Measurements from ENCODE around the gene ACOX1.

ACOX1 gene

DNA sequence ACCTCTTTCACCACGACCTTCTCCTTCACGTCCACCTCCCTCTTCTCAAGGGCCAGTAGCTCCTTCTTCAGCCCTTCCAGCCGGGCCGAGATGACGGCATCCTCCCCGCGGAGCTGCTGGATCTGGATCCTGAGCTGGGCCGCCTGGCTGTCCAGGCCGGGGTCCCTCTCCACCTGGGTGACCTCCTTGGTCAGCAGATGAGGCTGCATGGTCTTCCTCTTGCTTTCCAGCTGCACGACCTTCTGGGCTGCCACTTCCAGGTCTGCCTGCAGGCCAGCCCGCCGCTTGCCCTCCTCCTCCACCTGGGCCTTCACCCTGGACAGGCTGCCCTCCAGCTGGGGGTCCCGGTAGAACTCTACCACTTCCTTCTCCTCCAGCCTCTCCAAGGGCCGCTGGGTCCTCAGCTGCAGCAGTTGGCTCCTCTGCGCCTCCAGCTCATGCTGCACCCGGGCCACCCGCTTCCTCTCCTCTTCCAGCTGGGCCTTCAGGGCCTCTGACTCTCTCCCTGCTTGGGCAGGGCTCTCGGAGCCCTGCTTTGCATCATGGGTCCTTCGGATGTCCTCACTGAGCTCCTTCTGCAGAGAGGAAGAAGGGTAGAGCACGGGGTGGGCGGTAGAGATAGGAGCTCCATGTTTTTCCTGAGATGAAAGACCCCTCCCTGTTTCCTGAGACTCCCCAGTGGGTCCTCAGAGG lies 31.1 kb upstream of the ACOX1 start:
- DNase-seq (ENCODE audit: insufficient read length, low spot score) (no peak), FAIRE-seq (no peak)

GRCh38 chr17:76009447-76009846 lies 30.5 kb upstream of the ACOX1 start:
- TF ChIP-seq TAF1 (IDR thresholded peaks at IDR 0.05; ENCODE audit: low read depth, low read length), result no peak
- TF ChIP-seq POLR2A (IDR thresholded peaks at IDR 0.05; ENCODE audit: low read depth, low read length), result no peak
- TF ChIP-seq POU2F2 (IDR thresholded peaks at IDR 0.05; ENCODE audit: low read depth, low read length), result no peak
- no peak for TF ChIP-seq PAX5 (IDR thresholded peaks at IDR 0.05; ENCODE audit: insufficient read depth, low read length, severe bottlenecking)
- no peak for TF ChIP-seq SPI1 (IDR thresholded peaks at IDR 0.05; ENCODE audit: low read depth, low read length)
- TF ChIP-seq POLR2AphosphoS5 (IDR thresholded peaks at IDR 0.05; ENCODE audit: low read depth, low read length), result no peak
- DNase-seq (ENCODE audit: insufficient read length, low spot score), result no peak
- FAIRE-seq, result no peak

More for the DNA sequence above, 31.1 kb upstream of the ACOX1 start:
- TF ChIP-seq POLR2A (IDR thresholded peaks at IDR 0.05; ENCODE audit: low read depth, low read length) (no peak), POLR2AphosphoS5 (IDR thresholded peaks at IDR 0.05; ENCODE audit: low read depth, low read length) (no peak), POU2F2 (IDR thresholded peaks at IDR 0.05; ENCODE audit: low read depth, low read length) (no peak), SPI1 (IDR thresholded peaks at IDR 0.05; ENCODE audit: low read depth, low read length) (no peak), TAF1 (IDR thresholded peaks at IDR 0.05; ENCODE audit: low read depth, low read length) (no peak), PAX5 (IDR thresholded peaks at IDR 0.05; ENCODE audit: insufficient read depth, low read length, severe bottlenecking) (no peak)

DNA sequence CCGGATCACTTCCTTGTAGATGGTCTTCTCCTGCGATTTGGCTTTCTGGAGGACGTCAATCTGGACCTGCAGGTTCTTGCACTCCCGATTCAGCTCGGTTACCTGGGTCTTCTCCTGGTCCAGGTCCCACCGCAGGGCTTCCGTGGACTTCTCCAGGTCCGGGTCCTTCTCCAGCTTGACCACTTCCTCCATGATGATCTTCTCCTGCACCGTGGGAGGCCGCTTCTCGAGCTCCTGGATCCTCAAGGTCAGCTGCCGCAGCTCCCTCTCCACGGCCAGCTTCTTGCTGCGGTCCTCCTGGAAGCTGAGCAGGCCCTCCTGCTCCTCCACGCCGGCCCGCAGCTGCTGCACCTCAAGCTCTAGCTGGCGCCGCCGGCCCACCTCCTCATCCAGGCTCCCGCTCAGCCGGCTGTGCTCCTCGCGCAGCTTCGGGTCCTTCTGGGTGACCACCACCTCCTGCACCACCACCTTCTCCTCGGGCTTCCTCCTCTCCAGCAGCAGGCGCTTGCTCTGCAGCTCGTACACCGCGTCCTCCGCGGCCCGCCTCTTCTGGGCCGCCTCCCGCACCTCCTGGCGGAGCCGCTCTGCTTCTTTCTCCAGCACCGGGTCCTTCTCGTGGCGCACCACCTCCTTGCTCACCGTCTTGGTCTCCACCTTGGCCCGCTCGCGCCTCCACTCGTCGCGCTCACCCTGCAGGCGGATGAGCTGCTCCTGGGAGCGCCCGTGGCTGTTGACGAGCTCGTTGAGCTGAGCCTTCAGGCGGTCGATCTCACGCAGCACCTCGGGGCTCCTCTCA lies 29.9 kb upstream of the ACOX1 start:
- DNase-seq (ENCODE audit: insufficient read length, low spot score), result no peak
- TF ChIP-seq POLR2AphosphoS5 (IDR thresholded peaks at IDR 0.05; ENCODE audit: low read depth, low read length) (no peak), PAX5 (IDR thresholded peaks at IDR 0.05; ENCODE audit: insufficient read depth, low read length, severe bottlenecking) (no peak), POU2F2 (IDR thresholded peaks at IDR 0.05; ENCODE audit: low read depth, low read length) (no peak), TAF1 (IDR thresholded peaks at IDR 0.05; ENCODE audit: low read depth, low read length) (no peak), POLR2A (IDR thresholded peaks at IDR 0.05; ENCODE audit: low read depth, low read length) (no peak), SPI1 (IDR thresholded peaks at IDR 0.05; ENCODE audit: low read depth, low read length) (no peak)
- FAIRE-seq, result no peak

- TF ChIP-seq POLR2A (IDR thresholded peaks at IDR 0.05; ENCODE audit: low read depth, low read length) (no peak), POLR2AphosphoS5 (IDR thresholded peaks at IDR 0.05; ENCODE audit: low read depth, low read length) (no peak), POU2F2 (IDR thresholded peaks at IDR 0.05; ENCODE audit: low read depth, low read length) (no peak), TAF1 (IDR thresholded peaks at IDR 0.05; ENCODE audit: low read depth, low read length) (no peak)
- FAIRE-seq (no peak), DNase-seq (ENCODE audit: insufficient read length, low spot score) (no peak)
Observed at GRCh38 chr17:76008208-76008607, 29.2 kb upstream of the ACOX1 start.

- DNase-seq (ENCODE audit: insufficient read length, low spot score), result no peak
- no peak for FAIRE-seq
- TF ChIP-seq POU2F2 (IDR thresholded peaks at IDR 0.05; ENCODE audit: low read depth, low read length) (no peak), TAF1 (IDR thresholded peaks at IDR 0.05; ENCODE audit: low read depth, low read length) (no peak), POLR2A (IDR thresholded peaks at IDR 0.05; ENCODE audit: low read depth, low read length) (no peak), PAX5 (IDR thresholded peaks at IDR 0.05; ENCODE audit: insufficient read depth, low read length, severe bottlenecking) (no peak), POLR2AphosphoS5 (IDR thresholded peaks at IDR 0.05; ENCODE audit: low read depth, low read length) (no peak), SPI1 (IDR thresholded peaks at IDR 0.05; ENCODE audit: low read depth, low read length) (no peak)
Observed at GRCh38 chr17:76007850-76008165, 28.8 kb upstream of the ACOX1 start.

GRCh38 chr17:76007131-76007849 lies 28.3 kb upstream of the ACOX1 start:
- TF ChIP-seq POLR2AphosphoS5 (IDR thresholded peaks at IDR 0.05; ENCODE audit: low read depth, low read length) (no peak), PAX5 (IDR thresholded peaks at IDR 0.05; ENCODE audit: insufficient read depth, low read length, severe bottlenecking) (no peak), POLR2A (IDR thresholded peaks at IDR 0.05; ENCODE audit: low read depth, low read length) (no peak), SPI1 (IDR thresholded peaks at IDR 0.05; ENCODE audit: low read depth, low read length) (no peak), TAF1 (IDR thresholded peaks at IDR 0.05; ENCODE audit: low read depth, low read length) (no peak)
- FAIRE-seq (no peak), DNase-seq (ENCODE audit: insufficient read length, low spot score) (no peak)

- DNase-seq (ENCODE audit: insufficient read length, low spot score), result peak; percentile 86
- no peak for FAIRE-seq
- TF ChIP-seq TAF1 (IDR thresholded peaks at IDR 0.05; ENCODE audit: low read depth, low read length) (no peak), PAX5 (IDR thresholded peaks at IDR 0.05; ENCODE audit: insufficient read depth, low read length, severe bottlenecking) (no peak), POLR2A (IDR thresholded peaks at IDR 0.05; ENCODE audit: low read depth, low read length) (no peak), POU2F2 (IDR thresholded peaks at IDR 0.05; ENCODE audit: low read depth, low read length) (no peak), POLR2AphosphoS5 (IDR thresholded peaks at IDR 0.05; ENCODE audit: low read depth, low read length) (no peak), SPI1 (IDR thresholded peaks at IDR 0.05; ENCODE audit: low read depth, low read length) (no peak)
Observed at GRCh38 chr17:76005263-76006149, 26.5 kb upstream of the ACOX1 start.

- DNase-seq (ENCODE audit: insufficient read length, low spot score) (no peak), FAIRE-seq (no peak)
- TF ChIP-seq SPI1 (IDR thresholded peaks at IDR 0.05; ENCODE audit: low read depth, low read length) (no peak), PAX5 (IDR thresholded peaks at IDR 0.05; ENCODE audit: insufficient read depth, low read length, severe bottlenecking) (no peak), POLR2AphosphoS5 (IDR thresholded peaks at IDR 0.05; ENCODE audit: low read depth, low read length) (no peak), POLR2A (IDR thresholded peaks at IDR 0.05; ENCODE audit: low read depth, low read length) (no peak), POU2F2 (IDR thresholded peaks at IDR 0.05; ENCODE audit: low read depth, low read length) (no peak), TAF1 (IDR thresholded peaks at IDR 0.05; ENCODE audit: low read depth, low read length) (no peak)
Observed at GRCh38 chr17:76004750-76005262, 25.8 kb upstream of the ACOX1 start.
